Measurements from ENCODE around the gene SUMO3.

SUMO3 gene

GRCh38 chr21:44817914-44818639 lies at the start of gene SUMO3:
Gene SUMO3, minus strand, starts transcription at chr21:44818062. Its CDS starts 94 bp downstream, at chr21:44817968.
- DNase-seq (ENCODE audit: low read depth), result peak; percentile 73

GRCh38 chr21:44867464-44867863 lies 49.6 kb upstream of the SUMO3 start:
- DNase-seq (ENCODE audit: low read depth), result no peak

GRCh38 chr21:44866780-44867179 lies 48.9 kb upstream of the SUMO3 start:
- DNase-seq (ENCODE audit: low read depth), result no peak

GRCh38 chr21:44865561-44866280 lies 47.9 kb upstream of the SUMO3 start:
- no peak for DNase-seq (ENCODE audit: low read depth)

GRCh38 chr21:44862869-44863685 lies 45.2 kb upstream of the SUMO3 start:
- no peak for DNase-seq (ENCODE audit: low read depth)

- DNase-seq (ENCODE audit: low read depth), result no peak
Observed at GRCh38 chr21:44858791-44859190, 40.9 kb upstream of the SUMO3 start.

GRCh38 chr21:44858291-44858690 lies 40.4 kb upstream of the SUMO3 start:
- DNase-seq (ENCODE audit: low read depth), result no peak

- no peak for DNase-seq (ENCODE audit: low read depth)
Observed at GRCh38 chr21:44857127-44857892, 39.4 kb upstream of the SUMO3 start.

- no peak for DNase-seq (ENCODE audit: low read depth)
Observed at GRCh38 chr21:44856131-44856530, 38.3 kb upstream of the SUMO3 start.

GRCh38 chr21:44855572-44855971 lies 37.7 kb upstream of the SUMO3 start:
- no peak for DNase-seq (ENCODE audit: low read depth)

- DNase-seq (ENCODE audit: low read depth), result no peak
Observed at GRCh38 chr21:44854664-44855446, 37.0 kb upstream of the SUMO3 start.

GRCh38 chr21:44854391-44854663 lies 36.5 kb upstream of the SUMO3 start:
- no peak for DNase-seq (ENCODE audit: low read depth)

GRCh38 chr21:44853601-44854390 lies 35.9 kb upstream of the SUMO3 start:
- DNase-seq (ENCODE audit: low read depth), result no peak

- DNase-seq (ENCODE audit: low read depth), result no peak
Observed at GRCh38 chr21:44850905-44851657, 33.2 kb upstream of the SUMO3 start.

- no peak for DNase-seq (ENCODE audit: low read depth)
Observed at GRCh38 chr21:44850208-44850800, 32.4 kb upstream of the SUMO3 start.

GRCh38 chr21:44849616-44850130 lies 31.8 kb upstream of the SUMO3 start:
- no peak for DNase-seq (ENCODE audit: low read depth)

- no peak for DNase-seq (ENCODE audit: low read depth)
Observed at GRCh38 chr21:44848821-44849521, 31.1 kb upstream of the SUMO3 start.

GRCh38 chr21:44847261-44848056 lies 29.6 kb upstream of the SUMO3 start:
- DNase-seq (ENCODE audit: low read depth), result no peak
